PC-9 (cell line): ENCODE data around the gene DUSP10.

Experiments
- CTCF ChIP-seq: fragments of 200-600 bp; sonication (generic); conservative IDR thresholded peaks from 2 replicates; pipeline ENCODE4 v1.6.1; 2017; ENCODE audit warnings: mixed run types, antibody characterized with exemption, mild to moderate bottlenecking, moderate library complexity
- EZH2 ChIP-seq: fragments of 200-600 bp; sonication (generic); IDR thresholded peaks from 2 replicates; pipeline ENCODE4 v1.8.0; 2017; ENCODE audit warnings: antibody characterized with exemption, low read depth

GRCh38 chr1:221698579-221699349 is 43.1 kb downstream of the DUSP10 start:
- no peak for TF ChIP-seq CTCF
- no peak for TF ChIP-seq EZH2
